Epidermal melanocyte (primary cell): ENCODE measurements around the gene KRT16.
"Not testable (repeated sequence)": the region's sequence is repeated elsewhere in the genome, so short reads cannot be mapped to it uniquely, and the experiment has no call there.

ENCODE experiments used
- DNase-seq: peaks from one replicate; pipeline ENCODE4 v3.0.0; 2011; ENCODE audit warnings: low spot score; ENCODE audit not compliant: insufficient read length

KRT16 gene

DNA sequence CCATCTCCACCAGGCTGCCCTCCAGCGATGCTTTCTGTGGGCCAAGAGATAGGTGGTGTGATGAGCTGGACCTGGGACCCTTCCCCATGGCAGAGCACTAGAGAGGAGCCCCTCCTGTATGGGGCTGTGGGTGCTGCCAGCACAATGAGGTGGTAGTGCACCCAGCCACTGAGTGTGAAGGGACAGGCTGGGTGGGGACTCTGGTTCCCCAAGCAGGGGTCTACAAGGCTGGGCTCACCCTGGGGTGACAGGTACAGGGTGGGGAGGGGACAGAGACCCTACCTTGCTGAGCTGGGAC lies 15.5 kb upstream of the KRT16 start:
- not testable (repeated sequence) for DNase-seq

DNA sequence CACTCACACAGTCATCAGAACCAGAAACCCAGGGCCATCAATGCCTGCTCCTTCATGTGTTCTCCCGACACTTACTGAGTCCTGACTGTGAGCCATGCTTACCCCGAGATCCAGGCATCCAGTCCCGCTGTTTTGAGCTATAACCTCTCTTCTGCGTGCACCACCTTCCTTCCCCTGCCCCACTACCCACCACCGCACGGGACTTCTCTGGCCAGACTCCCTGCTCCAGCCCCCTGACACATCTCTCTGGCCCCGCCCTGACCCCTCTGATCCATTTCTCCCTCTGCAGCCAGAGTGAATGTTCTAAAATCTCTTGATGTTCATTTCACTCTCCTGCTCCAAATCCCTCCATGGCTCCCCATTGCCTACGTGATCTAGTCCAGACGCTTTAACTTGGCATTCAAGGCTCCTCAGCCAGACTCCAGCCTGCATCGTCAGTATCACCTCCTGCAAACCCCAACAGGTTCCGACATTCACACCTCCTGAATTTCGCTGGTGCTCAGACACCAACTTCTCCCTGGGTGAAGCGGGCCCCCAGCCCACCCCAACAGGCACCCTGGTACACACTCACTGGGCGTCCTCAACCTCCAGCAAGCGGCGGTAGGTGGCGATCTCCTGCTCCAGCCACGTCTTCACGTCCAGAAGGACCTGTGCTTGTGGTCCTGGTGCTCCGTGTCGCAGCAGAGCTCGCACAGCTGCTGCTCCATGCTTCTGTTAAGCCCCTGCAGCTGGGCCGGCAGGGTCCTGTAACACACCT lies 14.9 kb upstream of the KRT16 start:
- DNase-seq: no peak

- DNase-seq: not testable (repeated sequence)
Measured at GRCh38 chr17:41626914-41627295, 14.3 kb upstream of the KRT16 start.

DNA sequence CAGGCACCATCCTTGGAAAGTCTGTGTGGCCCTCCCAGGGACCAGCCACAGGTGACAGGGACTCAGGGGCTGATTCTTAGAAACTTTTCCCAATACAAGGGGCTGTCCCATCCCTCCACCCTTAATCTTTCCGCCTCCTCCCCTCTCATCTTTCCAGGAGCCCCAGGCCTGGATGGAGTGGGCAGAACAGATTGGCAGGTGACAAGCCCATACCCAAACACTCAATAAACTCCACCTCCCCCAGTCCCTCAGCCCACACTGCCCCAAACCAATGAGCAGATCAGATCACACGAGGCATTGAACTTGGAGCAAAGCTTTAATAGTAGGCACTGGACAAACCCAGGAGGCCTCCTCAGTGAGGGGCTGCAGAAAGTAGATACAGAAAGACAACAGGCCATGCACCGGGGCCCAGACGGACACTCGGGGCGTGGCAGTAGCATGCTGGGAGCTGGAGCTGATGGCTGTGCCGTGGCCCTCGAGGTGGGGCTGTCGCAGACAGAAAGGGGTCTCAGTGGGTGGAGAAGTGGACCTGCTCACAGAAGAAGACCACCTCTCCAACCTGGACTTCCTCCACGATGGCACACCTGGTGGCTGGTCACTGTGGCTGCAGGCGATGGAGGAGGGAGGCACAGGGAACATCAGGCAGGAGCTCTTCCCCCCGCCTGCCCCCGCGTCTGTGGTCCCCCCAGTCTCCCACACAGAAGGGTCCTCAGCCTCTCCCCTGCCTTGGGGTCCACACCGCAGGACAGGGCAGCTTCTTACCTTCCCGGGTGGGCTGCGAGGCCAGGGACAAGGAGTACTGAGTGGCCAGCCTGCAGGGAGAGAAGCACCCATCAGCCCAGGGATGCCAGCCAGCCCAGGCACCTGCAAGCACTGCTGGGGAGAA lies 13.7 kb upstream of the KRT16 start:
- not testable (repeated sequence) for DNase-seq

DNA sequence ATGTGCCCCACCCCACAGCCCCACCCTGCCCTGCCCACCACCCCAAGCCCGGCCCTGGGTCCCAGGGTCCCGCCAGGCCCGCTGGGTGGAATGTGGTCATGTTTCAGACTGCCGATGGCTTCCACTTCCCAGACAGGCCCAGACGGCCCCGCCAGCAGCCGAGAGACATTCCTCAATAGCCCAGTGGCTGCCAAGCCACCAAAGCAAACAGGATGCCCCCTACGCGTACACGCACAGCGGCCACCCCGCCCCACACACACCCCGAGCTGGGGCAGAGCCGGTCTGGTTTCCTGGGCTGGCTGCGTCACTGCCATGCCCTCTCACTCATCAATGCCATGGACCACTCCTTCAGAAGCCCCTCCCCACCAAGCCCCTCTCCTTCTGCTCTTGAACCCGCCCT lies 13.0 kb upstream of the KRT16 start:
- no peak for DNase-seq

- no peak for DNase-seq
Measured at GRCh38 chr17:41624208-41625101, 11.9 kb upstream of the KRT16 start, which contains the start of gene KRT17. Gene KRT17, minus strand, starts transcription at chr17:41624575. Its CDS starts 66 bp downstream, at chr17:41624509.

DNA sequence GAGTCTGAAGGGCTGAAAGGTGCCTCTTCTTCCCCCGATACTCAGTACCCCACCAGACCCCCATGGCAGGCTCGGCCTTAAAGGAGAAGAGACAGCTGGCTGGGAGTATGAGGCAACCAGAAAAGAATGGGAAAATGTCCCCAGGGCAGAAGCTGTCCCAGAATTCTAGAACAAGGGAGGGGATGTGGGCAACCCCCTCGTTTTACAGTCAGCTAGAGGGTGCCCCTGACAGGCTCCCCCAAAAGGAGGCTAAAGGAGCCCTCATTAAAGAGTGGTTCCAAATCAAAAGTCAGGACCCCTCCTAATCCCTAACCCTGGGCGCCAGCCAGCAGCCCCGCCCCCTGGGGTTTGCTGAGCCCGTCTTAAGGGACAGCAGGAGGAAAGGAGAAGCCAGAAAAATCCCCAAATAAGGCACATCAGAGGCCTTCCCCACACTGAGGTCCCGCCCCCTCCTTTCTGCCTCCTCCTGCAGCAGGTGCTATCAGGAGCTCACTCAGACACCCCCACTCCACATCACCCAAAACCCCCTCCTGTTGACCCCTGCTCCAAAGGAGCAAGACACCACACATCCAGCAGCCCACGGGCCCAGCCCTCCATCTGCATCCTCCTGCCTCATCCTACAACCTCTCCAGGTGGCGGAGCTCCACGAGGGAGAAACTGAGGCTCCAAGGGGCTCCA lies 10.8 kb upstream of the KRT16 start:
- not testable (repeated sequence) for DNase-seq

DNA sequence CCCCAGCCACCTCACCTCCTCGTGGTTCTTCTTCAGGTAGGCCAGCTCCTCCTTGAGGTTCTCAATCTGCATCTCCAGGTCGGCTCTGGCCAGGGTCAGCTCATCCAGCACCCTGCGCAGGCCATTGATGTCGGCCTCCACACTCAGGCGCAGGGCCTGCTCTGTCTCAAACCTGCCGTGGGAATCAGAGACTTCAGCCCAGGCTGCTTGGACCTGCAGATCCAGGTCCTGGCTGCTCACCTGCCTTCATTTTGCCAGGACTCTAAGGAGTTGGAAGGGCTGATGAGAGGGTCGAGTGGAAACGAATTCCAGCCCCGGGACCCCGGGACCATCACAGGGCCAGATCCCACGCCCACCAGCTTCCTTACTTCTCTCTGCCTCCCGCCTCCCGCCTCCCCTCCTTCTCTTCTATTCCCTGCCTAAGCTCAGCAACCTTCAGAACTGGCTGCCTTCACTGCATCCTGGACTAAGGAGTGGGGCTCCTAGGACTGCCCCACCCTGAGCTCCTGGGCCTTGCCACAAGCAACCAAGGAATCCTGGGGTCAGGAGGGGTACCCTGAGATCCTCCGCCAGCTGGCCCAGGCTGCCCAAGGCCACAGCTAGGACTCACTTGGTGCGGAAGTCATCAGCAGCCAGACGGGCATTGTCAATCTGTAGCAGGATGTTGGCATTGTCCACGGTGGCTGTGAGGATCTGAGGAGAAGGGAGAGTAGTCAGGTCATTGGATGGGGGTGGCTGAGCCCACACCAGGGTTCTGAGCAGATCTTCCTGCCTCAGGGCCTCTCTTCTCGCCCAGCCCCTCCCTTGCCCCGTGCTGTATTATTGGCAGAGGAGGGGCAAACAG lies 10.0 kb upstream of the KRT16 start:
- not testable (repeated sequence) for DNase-seq

DNA sequence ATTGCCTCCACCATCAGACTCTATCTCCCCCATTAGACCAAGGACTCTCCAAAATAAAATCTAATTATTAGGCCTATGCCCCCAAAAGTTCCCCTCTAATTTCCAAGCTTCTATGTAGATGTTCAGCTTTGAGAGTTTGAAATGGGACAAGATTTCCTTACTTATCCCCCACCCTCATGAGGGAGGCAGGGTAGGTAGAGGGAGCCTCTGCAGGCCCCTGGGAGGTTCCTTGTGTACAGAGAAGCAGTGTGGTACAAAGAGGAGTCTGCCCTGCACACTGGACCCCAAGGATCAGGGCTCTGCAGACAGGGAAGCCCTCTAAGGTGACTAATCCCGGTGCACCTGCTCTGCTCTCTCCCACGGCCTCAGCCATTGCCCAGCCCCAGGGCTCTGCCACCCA lies 9.3 kb upstream of the KRT16 start:
- DNase-seq: no peak

DNA sequence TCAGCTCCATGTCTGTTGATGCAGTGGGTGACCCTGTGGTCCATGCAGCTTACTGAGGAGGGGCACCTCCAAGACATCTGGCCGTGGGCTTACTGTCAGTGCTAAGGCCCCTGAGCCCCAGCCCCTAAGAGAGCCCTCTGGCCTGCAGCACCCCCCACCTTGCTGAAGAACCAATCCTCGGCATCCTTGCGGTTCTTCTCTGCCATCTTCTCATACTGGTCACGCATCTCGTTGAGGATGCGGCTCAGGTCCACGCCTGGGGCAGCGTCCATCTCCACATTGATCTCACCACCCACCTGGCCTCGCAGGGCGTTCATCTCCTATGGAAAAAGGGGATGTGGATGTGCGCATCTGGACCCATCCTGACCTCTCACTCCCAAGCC lies 8.9 kb upstream of the KRT16 start:
- not testable (repeated sequence) for DNase-seq

GRCh38 chr17:41620583-41621434 lies 8.2 kb upstream of the KRT16 start:
- DNase-seq: no peak

- not testable (repeated sequence) for DNase-seq
Measured at GRCh38 chr17:41619927-41620582, 7.5 kb upstream of the KRT16 start.

DNA sequence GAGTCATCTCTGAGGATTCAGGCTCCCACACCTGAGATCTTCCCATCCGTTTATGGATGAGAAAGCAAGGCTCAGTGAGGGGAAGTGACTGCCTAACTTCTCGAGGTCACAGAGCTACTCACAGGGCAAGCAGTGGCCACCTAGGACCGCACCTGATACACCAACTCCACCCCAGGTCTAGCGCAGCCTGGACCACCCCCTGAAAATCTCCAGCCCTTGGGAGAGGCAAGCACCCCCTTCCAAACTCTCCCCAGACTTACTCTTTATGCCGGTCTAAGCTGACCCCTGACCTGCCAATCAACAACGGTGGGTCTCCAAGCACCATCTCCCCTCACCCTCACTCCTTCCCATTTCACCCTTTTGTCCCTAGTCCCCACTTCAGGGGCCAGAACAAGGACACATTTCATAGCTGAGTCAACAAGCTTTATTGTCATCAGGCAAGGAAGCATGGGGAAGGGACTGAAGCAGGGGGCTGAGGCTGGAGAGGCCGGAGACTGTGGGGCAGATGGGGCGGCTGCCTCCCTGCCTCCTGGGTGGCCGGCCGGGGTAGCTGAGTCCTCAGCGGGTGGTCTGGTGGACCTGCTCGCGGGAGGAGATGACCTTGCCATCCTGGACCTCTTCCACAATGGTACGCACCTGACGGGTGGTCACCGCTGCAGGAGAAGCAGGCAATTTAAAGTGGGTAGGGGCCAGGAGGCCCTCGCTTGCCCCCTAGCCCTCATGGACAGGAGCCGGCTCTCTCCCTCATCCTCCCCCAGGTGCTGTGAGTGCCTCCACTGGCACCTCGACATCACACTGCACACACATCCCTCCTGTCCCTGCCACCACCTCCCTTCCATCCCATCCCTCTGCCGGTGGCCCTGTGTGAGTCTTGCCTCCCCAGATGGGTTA lies 6.7 kb upstream of the KRT16 start:
- no peak for DNase-seq

GRCh38 chr17:41618341-41619035 lies 5.9 kb upstream of the KRT16 start:
- no peak for DNase-seq

GRCh38 chr17:41617698-41618097 lies 5.1 kb upstream of the KRT16 start:
- no peak for DNase-seq

GRCh38 chr17:41617136-41617535 lies 4.6 kb upstream of the KRT16 start:
- no peak for DNase-seq

- DNase-seq: not testable (repeated sequence)
Measured at GRCh38 chr17:41616486-41616885, 3.9 kb upstream of the KRT16 start.
